GM12878 (cell line): ENCODE results near the gene ST6GAL2. TPM values are rescaled to one million over a fixed set of nuclear protein-coding genes. Genes with fewer than 3 reads are reported as not detected.

Experiments used
- ATAC-seq: fragments of 200-7000 bp; cut with Tn5 transposase; 3 replicates; pipeline ENCODE4 v1.9.1; 2020; ENCODE audit warnings: mild to moderate bottlenecking, moderate library complexity
- BruUV-seq: library from RNA; stranded (reverse); fragments of 400-500 nt; replicated peaks from 2 replicates; lab custom pipeline; 2021; lab: Mats Ljungman, UMichigan
- CTCF ChIA-PET: fragments of 300-600 bp; sonication (Branson Sonifier 250); formaldehyde crosslinking; extraction: SDS; loops from one replicate; lab custom pipeline; 2021; ENCODE audit warnings: inconsistent platforms; lab: Yijun Ruan, JAX
- POLR2A ChIA-PET: fragments of 350-600 bp; formaldehyde crosslinking; extraction: SDS; loops from one replicate; lab custom pipeline; 2021; ENCODE audit warnings: inconsistent platforms; lab: Charles Lee
- RAD21 ChIA-PET: fragments of 300-600 bp; sonication (Branson Sonifier 250); formaldehyde crosslinking; loops from one replicate; lab custom pipeline; 2023; ENCODE audit warnings: antibody characterized with exemption; ENCODE audit not compliant: unreplicated experiment; lab: Charles Lee
- SMC1A ChIA-PET: fragments of 300-600 bp; sonication (Branson Sonifier 250); formaldehyde crosslinking; loops from one replicate; lab custom pipeline; 2023; ENCODE audit not compliant: unreplicated experiment, uncharacterized antibody; lab: Charles Lee
- DNase-seq: peaks from one replicate; pipeline ENCODE4 v3.0.0-alpha.2; 2011; ENCODE audit warnings: low read depth, low spot score
- FAIRE-seq: peaks from 3 replicates; lab custom pipeline; 2011; peaks lifted over from hg19 to GRCh38; lab: Jason Lieb, UNC
- H2AFZ ChIP-seq: 2 replicates; pipeline ENCODE4 v1.6.0; 2011; ENCODE audit warnings: low read depth, low read length, control low read depth; ENCODE audit not compliant: control insufficient read depth
- H3K27ac ChIP-seq: 2 replicates; pipeline ENCODE4 v1.5.1; 2011; ENCODE audit warnings: control low read depth; ENCODE audit not compliant: control insufficient read depth, insufficient read depth
- H3K27me3 ChIP-seq, 2 experiments: replicated peaks in 1 of 2; 2 replicates each; pipeline versions ENCODE4 v1.6.0 to v1.6.1; 2011; ENCODE audit warnings: low read length in 1 of 2; ENCODE audit not compliant: control insufficient read depth in 2 of 2, insufficient read depth in 2 of 2
- H3K36me3 ChIP-seq, 2 experiments: 2 replicates each; pipeline ENCODE4 v1.5.1; 2011; ENCODE audit warnings: low read length in 1 of 2; ENCODE audit not compliant: control insufficient read depth in 2 of 2, insufficient read depth in 2 of 2
- H3K4me1 ChIP-seq: 2 replicates; pipeline ENCODE4 v1.6.1; 2011; ENCODE audit warnings: mild to moderate bottlenecking, low read length, moderate library complexity, mixed read lengths; ENCODE audit not compliant: control insufficient read depth, insufficient read depth
- H3K4me2 ChIP-seq: 2 replicates; pipeline ENCODE4 v1.6.0; 2011; ENCODE audit warnings: control low read depth; ENCODE audit not compliant: control insufficient read depth, insufficient read depth
- H3K4me3 ChIP-seq: fragments of 200-600 bp; sonication (generic); 2 replicates; pipeline ENCODE4 v1.5.1; 2016
- H3K79me2 ChIP-seq: 2 replicates; pipeline ENCODE4 v1.6.0; 2011; ENCODE audit warnings: low read length; ENCODE audit not compliant: control insufficient read depth, insufficient read depth
- H3K9ac ChIP-seq: 2 replicates; pipeline ENCODE4 v1.8.0; 2011; ENCODE audit warnings: low read length, control low read depth, mixed read lengths; ENCODE audit not compliant: control insufficient read depth, insufficient read depth
- H3K9me3 ChIP-seq: replicated peaks from 3 replicates; pipeline ENCODE4 v1.5.1; 2011; ENCODE audit warnings: mild to moderate bottlenecking, low read length; ENCODE audit not compliant: control insufficient read depth, insufficient read depth
- H4K20me1 ChIP-seq: 2 replicates; pipeline ENCODE4 v1.6.0; 2011; ENCODE audit not compliant: control insufficient read depth, insufficient read depth
- EP300 ChIP-seq, 2 experiments: fragments of 150-350 bp in 1 of 2; IDR thresholded peaks; 2 replicates each; pipeline ENCODE4 v1.6.1; 2011 to 2012; ENCODE audit warnings: low read depth in 2 of 2, low read length in 2 of 2, borderline replicate concordance in 1 of 2, improper control_type of control experiment in 1 of 2, inconsistent platforms in 1 of 2; ENCODE audit not compliant: control insufficient read depth in 1 of 2
- LARP7 ChIP-seq: fragments of 450-650 bp; IDR thresholded peaks from 2 replicates; pipeline ENCODE4 v1.6.1; 2017; ENCODE audit warnings: mild to moderate bottlenecking
- MXI1 ChIP-seq: fragments of 150-350 bp; IDR thresholded peaks from 2 replicates; pipeline ENCODE4 v1.6.1; 2011; ENCODE audit warnings: low read depth, mild to moderate bottlenecking, inconsistent platforms, low read length, improper control_type of control experiment
- SMARCA5 ChIP-seq: fragments of 450-650 bp; IDR thresholded peaks from 2 replicates; pipeline ENCODE4 v1.6.1; 2017; ENCODE audit warnings: mild to moderate bottlenecking
- TAF1 ChIP-seq: IDR thresholded peaks from 2 replicates; pipeline ENCODE4 v1.6.1; 2011; ENCODE audit warnings: mild to moderate bottlenecking, low read depth, low read length, borderline replicate concordance
- ZNF24 ChIP-seq: fragments of 450-650 bp; IDR thresholded peaks from 2 replicates; pipeline ENCODE4 v1.6.1; 2017; ENCODE audit warnings: antibody characterized with exemption, mild to moderate bottlenecking
- WGBS: methylation state at CpG from one replicate; pipeline ENCODE4 v1.1.6; 2016; ENCODE audit warnings: low lambda C conversion rate; ENCODE audit not compliant: insufficient replicate concordance, insufficient coverage; ENCODE audit errors: missing lambda C conversion rate; 5-methylcytosine and 5-hydroxymethylcytosine counted together
- in situ Hi-C: fragments of 300-500 bp; cut with MboI; formaldehyde crosslinking; loops from 9 replicates; pipeline ENCODE4 v1.14.3; 2018; ENCODE audit warnings: mixed read lengths
- intact Hi-C: fragments of 100-400 bp; cut with micrococcal nuclease; formaldehyde crosslinking; loops from one replicate; pipeline ENCODE4 v1.14.2; 2022; ENCODE audit not compliant: unreplicated experiment
- polyA plus RNA-seq, 11 experiments: library from polyadenylated mRNA; depleted of rRNA in 4 of 11; unstranded in 6 of 11; stranded (reverse) in 5 of 11; fragments of >200 nt; fragmentation: Nextera tagmentation in 4 of 11; fragmentation: Illumina TruSeq in 1 of 11; extraction: Ambion mirVana in 4 of 11; extraction: Trizol in 1 of 11; gene quantifications; 1 replicate in 1 of 11; 2 replicates in 10 of 11; pipeline versions ENCODE4 v1.2.1 to v1.2.3, GENCODE V29; 2011 to 2016; ENCODE audit warnings: inconsistent platforms in 2 of 11, missing spikeins in 2 of 11, low read depth in 1 of 11
- total RNA-seq, 4 experiments: library from RNA; depleted of rRNA in 3 of 4; stranded (reverse); fragments of >200 nt in 3 of 4; fragmentation: Illumina TruSeq in 1 of 4; extraction: Trizol in 1 of 4; gene quantifications; 2 replicates each; pipeline versions ENCODE4 v1.2.1 to v1.2.3, GENCODE V29; 2013 to 2021
- TF ChIP-seq, protein P1 (sequence below): fragments of 450-650 bp; IDR thresholded peaks from 2 replicates; pipeline ENCODE4 v1.6.1; 2017; ENCODE audit warnings: mild to moderate bottlenecking, moderate library complexity
- TF ChIP-seq, protein P2 (sequence below): IDR thresholded peaks from 2 replicates; pipeline ENCODE4 v1.6.1; 2012; ENCODE audit warnings: mild to moderate bottlenecking, low read depth, low read length

Gene ST6GAL2
- total and polyA plus RNA-seq, 10 of the 15 experiments (the other 5 are each of a cell fraction or from before 2014, with no cell fraction given), result not detected

DNA sequence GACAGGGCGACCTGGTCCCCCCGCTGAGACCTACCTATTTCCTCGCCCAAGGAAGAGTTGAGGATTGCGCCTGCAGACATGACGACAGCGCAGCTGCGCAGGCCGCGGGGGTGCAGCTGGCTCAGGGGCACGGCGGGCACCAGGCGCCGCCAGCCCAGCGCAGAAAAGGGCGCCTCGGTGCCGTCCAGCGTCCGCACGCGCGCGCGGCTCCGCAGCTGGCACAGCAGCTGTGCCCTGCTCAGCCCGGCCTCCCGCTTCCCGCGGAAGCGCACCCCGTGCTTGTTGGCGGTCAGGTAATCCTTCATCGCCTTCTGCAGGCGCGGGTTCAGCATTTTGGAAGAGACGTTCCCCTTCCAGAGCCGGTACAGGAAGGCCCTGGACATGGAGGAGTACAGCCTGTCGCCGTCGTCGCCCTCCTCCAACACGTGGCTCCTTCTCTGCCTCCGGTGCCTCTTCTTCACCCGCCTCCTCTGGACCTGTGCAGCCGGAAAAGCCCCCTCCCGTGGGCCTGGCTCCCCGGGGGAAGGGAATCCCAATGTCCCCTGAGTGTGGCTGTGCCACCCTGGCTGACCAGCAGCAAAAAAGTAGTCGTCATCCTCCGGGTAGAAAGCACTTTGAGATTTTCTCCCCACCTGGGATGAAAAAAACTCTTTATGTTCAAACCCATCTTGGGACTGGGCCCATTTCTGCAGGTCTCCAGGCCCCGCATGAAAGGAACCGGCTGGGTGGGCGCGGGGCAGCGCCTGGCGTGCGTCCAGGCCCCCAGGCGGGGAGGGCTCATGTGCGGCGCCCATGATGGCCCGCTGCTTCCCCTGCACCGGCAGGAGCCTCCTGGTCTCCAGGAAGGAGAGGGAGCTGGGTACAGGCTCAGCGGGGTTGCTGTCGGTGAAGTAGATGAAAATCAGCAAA is 42.7 kb downstream of the ST6GAL2 start (continued):
- TF ChIP-seq, protein P1, sequence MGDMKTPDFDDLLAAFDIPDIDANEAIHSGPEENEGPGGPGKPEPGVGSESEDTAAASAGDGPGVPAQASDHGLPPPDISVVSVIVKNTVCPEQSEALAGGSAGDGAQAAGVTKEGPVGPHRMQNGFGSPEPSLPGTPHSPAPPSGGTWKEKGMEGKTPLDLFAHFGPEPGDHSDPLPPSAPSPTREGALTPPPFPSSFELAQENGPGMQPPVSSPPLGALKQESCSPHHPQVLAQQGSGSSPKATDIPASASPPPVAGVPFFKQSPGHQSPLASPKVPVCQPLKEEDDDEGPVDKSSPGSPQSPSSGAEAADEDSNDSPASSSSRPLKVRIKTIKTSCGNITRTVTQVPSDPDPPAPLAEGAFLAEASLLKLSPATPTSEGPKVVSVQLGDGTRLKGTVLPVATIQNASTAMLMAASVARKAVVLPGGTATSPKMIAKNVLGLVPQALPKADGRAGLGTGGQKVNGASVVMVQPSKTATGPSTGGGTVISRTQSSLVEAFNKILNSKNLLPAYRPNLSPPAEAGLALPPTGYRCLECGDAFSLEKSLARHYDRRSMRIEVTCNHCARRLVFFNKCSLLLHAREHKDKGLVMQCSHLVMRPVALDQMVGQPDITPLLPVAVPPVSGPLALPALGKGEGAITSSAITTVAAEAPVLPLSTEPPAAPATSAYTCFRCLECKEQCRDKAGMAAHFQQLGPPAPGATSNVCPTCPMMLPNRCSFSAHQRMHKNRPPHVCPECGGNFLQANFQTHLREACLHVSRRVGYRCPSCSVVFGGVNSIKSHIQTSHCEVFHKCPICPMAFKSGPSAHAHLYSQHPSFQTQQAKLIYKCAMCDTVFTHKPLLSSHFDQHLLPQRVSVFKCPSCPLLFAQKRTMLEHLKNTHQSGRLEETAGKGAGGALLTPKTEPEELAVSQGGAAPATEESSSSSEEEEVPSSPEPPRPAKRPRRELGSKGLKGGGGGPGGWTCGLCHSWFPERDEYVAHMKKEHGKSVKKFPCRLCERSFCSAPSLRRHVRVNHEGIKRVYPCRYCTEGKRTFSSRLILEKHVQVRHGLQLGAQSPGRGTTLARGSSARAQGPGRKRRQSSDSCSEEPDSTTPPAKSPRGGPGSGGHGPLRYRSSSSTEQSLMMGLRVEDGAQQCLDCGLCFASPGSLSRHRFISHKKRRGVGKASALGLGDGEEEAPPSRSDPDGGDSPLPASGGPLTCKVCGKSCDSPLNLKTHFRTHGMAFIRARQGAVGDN, result no peak

DNA sequence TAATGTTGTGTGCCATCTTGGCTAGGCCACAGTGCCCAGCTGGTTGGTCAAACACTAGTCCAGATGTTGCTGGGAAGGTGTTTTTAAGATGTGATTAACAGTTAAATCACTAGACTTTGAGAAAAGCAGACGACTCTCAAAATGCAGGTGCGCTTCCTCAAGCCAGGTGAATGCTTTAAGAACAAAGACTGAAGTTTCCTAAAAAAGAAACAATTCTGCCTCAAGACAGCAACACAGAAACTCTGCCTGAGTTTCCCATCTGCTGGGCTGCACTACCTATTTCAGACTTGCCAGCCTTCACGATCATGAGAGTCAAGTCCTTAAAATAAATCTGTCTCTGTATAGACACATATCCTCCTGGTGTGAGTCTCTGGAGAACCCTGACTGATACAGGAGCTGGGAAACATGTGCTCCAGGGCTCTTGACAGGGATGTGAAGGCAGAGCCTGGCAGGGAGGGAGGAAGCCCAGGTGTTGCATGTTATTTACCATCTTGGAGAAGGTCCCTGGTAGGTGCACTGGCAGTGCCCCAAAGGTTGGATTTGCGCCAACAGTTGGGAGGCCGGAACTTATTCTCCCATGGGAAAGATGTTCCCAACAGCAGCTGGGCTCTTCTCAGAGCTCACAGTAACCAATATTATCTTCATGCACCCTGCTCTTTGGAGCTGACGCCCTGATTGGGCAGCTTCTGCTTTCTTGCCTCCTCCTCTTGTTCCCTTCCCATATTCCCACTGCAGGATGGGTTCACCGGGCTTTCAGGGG is 43.9 kb downstream of the ST6GAL2 start:
- H3K79me2 ChIP-seq, result no peaks in the 10 kb centered on the region
- no peaks in the 10 kb centered on the region for H3K36me3 ChIP-seq
- no peak overlapping the region for H3K4me3 ChIP-seq
- no peak overlapping the region for H3K9ac ChIP-seq
- in situ Hi-C loops, result no loop called here
- SMC1A ChIA-PET, result no interaction called here
- H3K27me3 ChIP-seq, result no peaks in the 10 kb centered on the region
- WGBS, result 37% methylated on average over 7 of the region's 7 CpGs
- H2AFZ ChIP-seq, result no peak overlapping the region
- no peaks in the 10 kb centered on the region for H3K4me1 ChIP-seq
- ATAC-seq (no peak), DNase-seq (no peak), FAIRE-seq (no peak)
- no peak overlapping the region for H3K4me2 ChIP-seq
- no peaks in the 10 kb centered on the region for H3K9me3 ChIP-seq
- BruUV-seq, result no TSS peak
- H3K27ac ChIP-seq, result no peak overlapping the region
- POLR2A ChIA-PET, result no interaction called here
- RAD21 ChIA-PET, result no interaction called here
- CTCF ChIA-PET, result no interaction called here
- intact Hi-C loops, result no loop called here
- no peaks in the 10 kb centered on the region for H4K20me1 ChIP-seq
- TF ChIP-seq ZNF24, result no peak
- TF ChIP-seq EP300 (IDR thresholded peaks at IDR 0.05; ENCODE audit: borderline replicate concordance in 1 of 2, control insufficient read depth in 1 of 2, low read depth in 2 of 2, low read length in 2 of 2), result no peak
- TF ChIP-seq, protein P2, sequence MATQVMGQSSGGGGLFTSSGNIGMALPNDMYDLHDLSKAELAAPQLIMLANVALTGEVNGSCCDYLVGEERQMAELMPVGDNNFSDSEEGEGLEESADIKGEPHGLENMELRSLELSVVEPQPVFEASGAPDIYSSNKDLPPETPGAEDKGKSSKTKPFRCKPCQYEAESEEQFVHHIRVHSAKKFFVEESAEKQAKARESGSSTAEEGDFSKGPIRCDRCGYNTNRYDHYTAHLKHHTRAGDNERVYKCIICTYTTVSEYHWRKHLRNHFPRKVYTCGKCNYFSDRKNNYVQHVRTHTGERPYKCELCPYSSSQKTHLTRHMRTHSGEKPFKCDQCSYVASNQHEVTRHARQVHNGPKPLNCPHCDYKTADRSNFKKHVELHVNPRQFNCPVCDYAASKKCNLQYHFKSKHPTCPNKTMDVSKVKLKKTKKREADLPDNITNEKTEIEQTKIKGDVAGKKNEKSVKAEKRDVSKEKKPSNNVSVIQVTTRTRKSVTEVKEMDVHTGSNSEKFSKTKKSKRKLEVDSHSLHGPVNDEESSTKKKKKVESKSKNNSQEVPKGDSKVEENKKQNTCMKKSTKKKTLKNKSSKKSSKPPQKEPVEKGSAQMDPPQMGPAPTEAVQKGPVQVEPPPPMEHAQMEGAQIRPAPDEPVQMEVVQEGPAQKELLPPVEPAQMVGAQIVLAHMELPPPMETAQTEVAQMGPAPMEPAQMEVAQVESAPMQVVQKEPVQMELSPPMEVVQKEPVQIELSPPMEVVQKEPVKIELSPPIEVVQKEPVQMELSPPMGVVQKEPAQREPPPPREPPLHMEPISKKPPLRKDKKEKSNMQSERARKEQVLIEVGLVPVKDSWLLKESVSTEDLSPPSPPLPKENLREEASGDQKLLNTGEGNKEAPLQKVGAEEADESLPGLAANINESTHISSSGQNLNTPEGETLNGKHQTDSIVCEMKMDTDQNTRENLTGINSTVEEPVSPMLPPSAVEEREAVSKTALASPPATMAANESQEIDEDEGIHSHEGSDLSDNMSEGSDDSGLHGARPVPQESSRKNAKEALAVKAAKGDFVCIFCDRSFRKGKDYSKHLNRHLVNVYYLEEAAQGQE, result no peak
- no peak for TF ChIP-seq LARP7
- TF ChIP-seq SMARCA5, result no peak
- no peak for TF ChIP-seq MXI1
- TF ChIP-seq TAF1, result no peak
